ENCODE data around the gene USP25. TPM values are rescaled to one million over a fixed set of nuclear protein-coding genes. Genes with fewer than 3 reads are reported as not detected.

Gene USP25
- total and polyA plus RNA-seq, 2 of the 8 experiments (the other 6 are each of a cell fraction or from before 2014, with no cell fraction given) = 11.2 to 48.1 TPM

DNA sequence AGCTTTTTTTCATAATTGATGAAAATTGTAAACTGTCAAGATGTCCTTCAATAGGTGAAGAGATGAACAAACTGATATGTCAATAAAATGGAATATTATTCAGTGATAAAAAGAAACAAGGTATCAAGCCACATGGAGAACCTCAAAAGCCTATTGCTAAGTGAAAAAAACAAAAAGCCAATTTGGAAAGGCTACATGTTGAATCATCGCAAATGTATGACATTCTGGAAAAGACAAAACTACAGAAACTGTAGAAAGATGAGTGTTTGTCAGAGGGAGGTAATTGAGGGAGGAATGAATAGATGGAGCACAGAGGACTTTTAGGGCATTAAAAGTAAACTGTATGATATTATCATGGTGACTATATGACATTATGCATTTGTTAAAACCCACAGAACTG, 34.5 kb upstream of the USP25 start (continued):
- no peak for TF ChIP-seq CHD7 (IDR thresholded peaks at IDR 0.05; ENCODE audit: insufficient replicate concordance, low read length)
- no peak for TF ChIP-seq CHD2 (IDR thresholded peaks at IDR 0.05; ENCODE audit: low read length)
- no peak for TF ChIP-seq ASH2L (IDR thresholded peaks at IDR 0.05; ENCODE audit: low read length)
- TF ChIP-seq EP300 (IDR thresholded peaks at IDR 0.05; ENCODE audit: borderline replicate concordance in 1 of 2, low read depth in 2 of 2, low read length in 2 of 2) = no peak
- TF ChIP-seq, protein P1, sequence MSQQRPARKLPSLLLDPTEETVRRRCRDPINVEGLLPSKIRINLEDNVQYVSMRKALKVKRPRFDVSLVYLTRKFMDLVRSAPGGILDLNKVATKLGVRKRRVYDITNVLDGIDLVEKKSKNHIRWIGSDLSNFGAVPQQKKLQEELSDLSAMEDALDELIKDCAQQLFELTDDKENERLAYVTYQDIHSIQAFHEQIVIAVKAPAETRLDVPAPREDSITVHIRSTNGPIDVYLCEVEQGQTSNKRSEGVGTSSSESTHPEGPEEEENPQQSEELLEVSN (IDR thresholded peaks at IDR 0.05) = no peak
- TF ChIP-seq KDM4A (IDR thresholded peaks at IDR 0.05; ENCODE audit: low read depth, low read length, severe bottlenecking) = no peak
- no peak for TF ChIP-seq CEBPB (IDR thresholded peaks at IDR 0.05; ENCODE audit: low read depth, low read length)
- TF ChIP-seq CBX5 (IDR thresholded peaks at IDR 0.05; ENCODE audit: low read depth, low read length) = no peak

Measured in H1 (cell line).